Osteocyte (in vitro differentiated cells): ENCODE data around the gene UBE2I. TPM values are rescaled to one million over a fixed set of nuclear protein-coding genes. Genes with fewer than 3 reads are reported as not detected.
"Not testable (repeated sequence)": the region's sequence is repeated elsewhere in the genome, so short reads cannot be mapped to it uniquely, and the experiment has no call there.

Experiments used
- DNase-seq: peaks from one replicate; pipeline ENCODE4 v3.0.0; 2021; ENCODE audit warnings: mixed read lengths; ENCODE audit not compliant: unreplicated experiment; ENCODE audit errors: extremely low spot score
- H3K27ac Mint-ChIP-seq: one replicate; pipeline ENCODE4 v1.8.0; 2021; ENCODE audit warnings: mild to moderate bottlenecking, mixed read lengths; ENCODE audit not compliant: unreplicated experiment
- H3K27me3 Mint-ChIP-seq: one replicate; pipeline ENCODE4 v1.8.0; 2021; ENCODE audit warnings: mixed read lengths; ENCODE audit not compliant: unreplicated experiment
- H3K36me3 Mint-ChIP-seq: one replicate; pipeline ENCODE4 v1.8.0; 2021; ENCODE audit warnings: mixed read lengths; ENCODE audit not compliant: unreplicated experiment
- H3K4me1 Mint-ChIP-seq: one replicate; pipeline ENCODE4 v1.8.0; 2021; ENCODE audit warnings: mixed read lengths; ENCODE audit not compliant: unreplicated experiment
- H3K4me3 Mint-ChIP-seq: one replicate; pipeline ENCODE4 v1.8.0; 2021; ENCODE audit warnings: mild to moderate bottlenecking, moderate library complexity, mixed read lengths; ENCODE audit not compliant: unreplicated experiment
- H3K9me3 Mint-ChIP-seq: one replicate; pipeline ENCODE4 v1.8.0; 2021; ENCODE audit warnings: mixed read lengths; ENCODE audit not compliant: unreplicated experiment
- CTCF ChIP-seq: fragments of 200-600 bp; sonication (generic); IDR thresholded peaks from 2 replicates; pipeline ENCODE4 v1.5.0; 2021; ENCODE audit warnings: antibody characterized with exemption, mild to moderate bottlenecking, moderate library complexity
- total RNA-seq: library from RNA; stranded (reverse); gene quantifications from 2 replicates; pipeline ENCODE4 v1.2.1, GENCODE V29; 2021

UBE2I gene
- total RNA-seq, 1 donor from 2014 or later = 131 TPM

GRCh38 chr16:1265090-1265630, 44.3 kb upstream of the UBE2I start:
- no peaks in the 10 kb centered on the region for H3K4me1 Mint-ChIP-seq
- no peak overlapping the region for H3K4me3 Mint-ChIP-seq
- no peak for TF ChIP-seq CTCF
- H3K27ac Mint-ChIP-seq = no peak overlapping the region
- DNase-seq = no peak
- H3K27me3 Mint-ChIP-seq = peaks cover 16% of the 10 kb centered on the region
- H3K9me3 Mint-ChIP-seq = no peaks in the 10 kb centered on the region
- no peaks in the 10 kb centered on the region for H3K36me3 Mint-ChIP-seq

- Mint-ChIP-seq H3K27me3 (peaks cover 15% of the 10 kb centered on the region), H3K4me3 (no peak overlapping the region), H3K9me3 (no peaks in the 10 kb centered on the region), H3K4me1 (no peaks in the 10 kb centered on the region), H3K27ac (no peak overlapping the region), H3K36me3 (no peaks in the 10 kb centered on the region)
- TF ChIP-seq CTCF = no peak
- DNase-seq = no peak
Measured at GRCh38 chr16:1265826-1266225, 43.6 kb upstream of the UBE2I start.

- H3K4me1 Mint-ChIP-seq = peaks cover 10% of the 10 kb centered on the region
Measured at GRCh38 chr16:1269418-1269817, 40.0 kb upstream of the UBE2I start.

DNA sequence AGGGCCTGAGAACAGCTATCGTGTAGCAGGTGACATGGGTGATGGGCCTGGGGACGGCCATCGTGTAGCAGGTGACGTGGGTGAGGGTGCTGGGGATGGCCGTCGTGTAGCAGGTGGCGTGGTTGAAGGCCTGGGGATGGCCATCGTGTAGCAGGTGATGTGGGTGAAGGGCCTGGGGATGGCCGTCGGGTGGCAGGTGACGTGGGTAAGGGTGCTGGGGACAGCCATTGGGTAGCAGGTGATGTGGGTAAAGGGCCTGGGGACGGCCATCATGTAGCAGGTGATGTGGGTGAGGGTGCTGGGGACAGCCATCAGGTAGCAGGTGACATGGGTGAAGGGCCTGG, 38.1 kb upstream of the UBE2I start:
- no peak for DNase-seq

More at GRCh38 chr16:1269418-1269817, 40.0 kb upstream of the UBE2I start:
- H3K27ac Mint-ChIP-seq, H3K9me3 Mint-ChIP-seq, H3K4me3 Mint-ChIP-seq, H3K36me3 Mint-ChIP-seq, DNase-seq: not testable (repeated sequence)
- peaks cover 11% of the 10 kb centered on the region for H3K27me3 Mint-ChIP-seq

GRCh38 chr16:1271724-1272413, 37.6 kb upstream of the UBE2I start:
- H3K9me3 Mint-ChIP-seq, H3K4me3 Mint-ChIP-seq, H3K27ac Mint-ChIP-seq, H3K36me3 Mint-ChIP-seq: not testable (repeated sequence)
- H3K27me3 Mint-ChIP-seq = peaks cover 12% of the 10 kb centered on the region
- peaks cover 10% of the 10 kb centered on the region for H3K4me1 Mint-ChIP-seq
- peak; percentile 91 for DNase-seq

More for the DNA sequence above, 38.1 kb upstream of the UBE2I start:
- Mint-ChIP-seq H3K4me1 (peaks cover 10% of the 10 kb centered on the region), H3K36me3 (no peaks in the 10 kb centered on the region), H3K27ac (no peak overlapping the region), H3K4me3 (no peak overlapping the region), H3K9me3 (no peaks in the 10 kb centered on the region), H3K27me3 (peaks cover 12% of the 10 kb centered on the region)
- no peak for TF ChIP-seq CTCF

GRCh38 chr16:1272453-1273198, 36.8 kb upstream of the UBE2I start:
- H3K27ac Mint-ChIP-seq = no peak overlapping the region
- no peak for TF ChIP-seq CTCF
- no peaks in the 10 kb centered on the region for H3K36me3 Mint-ChIP-seq
- no peak for DNase-seq
- H3K27me3 Mint-ChIP-seq = peaks cover 12% of the 10 kb centered on the region
- H3K4me1 Mint-ChIP-seq = peaks cover 11% of the 10 kb centered on the region
- H3K4me3 Mint-ChIP-seq = no peak overlapping the region
- H3K9me3 Mint-ChIP-seq = no peaks in the 10 kb centered on the region
